Stimulated activated CD4-positive, alpha-beta T cell treated with anti-CD3 and anti-CD28 coated beads, Interleukin-4, amount 100 ng/mL, for 4 hours (primary cell): ENCODE measurements around the gene GGA3.
A peak's percentile ranks its signal among the peaks of the same experiment; 100 is the strongest.

ENCODE experiments used
- DNase-seq, 2 experiments: peaks; one replicate each; pipeline ENCODE4 v3.0.0-alpha.2; 2020

The GGA3 gene

DNA sequence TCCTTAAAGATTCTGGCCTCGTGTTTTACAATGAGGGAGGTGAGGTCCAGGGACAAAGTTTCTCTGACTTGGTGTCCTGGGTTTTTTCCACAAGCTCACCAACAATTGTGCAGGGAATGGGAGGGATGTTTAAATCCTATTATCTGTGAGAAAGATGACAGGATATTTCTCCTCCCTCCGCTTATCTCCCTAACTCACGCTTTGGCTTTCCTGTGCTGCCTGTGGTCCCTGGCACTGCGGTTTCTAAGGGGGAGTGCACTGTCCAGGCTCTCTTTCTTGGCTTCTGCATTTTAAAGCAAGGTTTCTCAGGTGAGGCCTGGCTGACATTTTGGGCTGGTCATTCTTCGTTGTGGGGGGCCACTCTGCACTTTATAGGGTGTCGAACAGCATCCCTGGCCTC is 16.4 kb downstream of the GGA3 start:
- DNase-seq = no peak

DNA sequence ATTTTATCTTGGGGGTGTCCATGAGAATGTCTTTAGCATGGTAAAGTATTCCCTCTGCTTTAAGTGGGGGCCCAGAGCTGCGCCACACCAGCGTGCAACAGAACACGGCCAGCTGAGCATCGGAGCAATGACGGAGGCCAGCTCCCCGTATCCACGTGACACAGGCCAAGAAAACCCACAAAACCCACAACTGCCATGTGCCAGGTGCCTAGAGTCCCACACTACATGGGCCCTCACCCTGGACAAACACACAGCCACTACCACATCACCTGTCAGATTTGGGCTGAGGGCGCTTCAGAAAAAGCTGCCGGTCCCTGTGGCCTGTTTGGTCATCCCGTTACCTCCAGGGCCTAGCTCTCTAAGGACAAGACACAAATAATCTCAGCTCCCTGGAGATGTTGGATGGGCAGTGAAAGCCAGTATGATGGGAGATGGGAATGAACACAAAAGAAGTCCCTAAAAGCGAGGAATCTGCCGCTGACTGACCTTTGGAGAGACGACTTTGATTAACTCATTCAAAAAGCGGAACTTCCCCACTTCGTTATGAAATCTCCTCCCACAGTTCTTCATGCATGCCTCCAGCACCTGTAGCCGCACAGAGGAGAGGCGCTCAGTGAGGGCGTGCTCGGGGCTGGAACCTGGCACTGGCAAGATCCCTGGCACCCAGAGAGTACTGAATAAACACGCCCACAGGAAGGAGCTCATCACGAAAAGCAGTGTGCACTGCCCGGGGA is 17.1 kb downstream of the GGA3 start:
- DNase-seq = peak in 1 of 2 experiments; percentile 10

DNA sequence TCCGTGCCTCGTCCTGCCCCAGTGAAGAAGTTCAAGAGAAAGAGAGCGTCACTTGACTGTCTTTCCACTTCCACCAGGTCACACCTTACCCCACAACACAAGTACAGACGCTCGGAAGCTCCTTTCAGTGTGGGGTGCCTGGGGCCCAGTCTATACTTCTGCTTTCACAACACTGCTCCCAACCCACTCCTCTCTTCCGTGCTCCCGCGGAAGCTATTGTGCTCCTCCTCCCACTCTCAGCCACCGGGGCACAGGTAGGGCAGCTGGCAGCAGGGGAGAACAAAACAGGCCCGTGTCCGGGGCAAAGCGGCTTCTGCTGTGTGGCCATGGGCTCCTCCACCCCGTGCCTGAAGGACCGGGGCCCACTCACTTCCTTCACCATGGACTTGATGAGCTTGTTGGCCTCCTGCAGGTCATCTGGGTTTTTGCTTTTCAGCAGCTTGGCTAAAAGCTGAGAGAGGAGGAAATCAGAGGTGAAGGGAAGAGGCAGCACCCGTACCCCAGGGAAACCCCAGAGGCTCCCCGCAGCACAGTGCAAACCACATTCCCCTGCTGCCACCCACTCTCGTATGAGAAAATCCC is 18.9 kb downstream of the GGA3 start:
- DNase-seq = peak in 1 of 2 experiments; percentile 32

- no peak for DNase-seq
Measured at GRCh38 chr17:75241996-75242460, 19.4 kb downstream of the GGA3 start.

- no peak for DNase-seq
Measured at GRCh38 chr17:75241502-75241901, 19.9 kb downstream of the GGA3 start.

- no peak for DNase-seq
Measured at GRCh38 chr17:75241143-75241430, 20.3 kb downstream of the GGA3 start.

DNA sequence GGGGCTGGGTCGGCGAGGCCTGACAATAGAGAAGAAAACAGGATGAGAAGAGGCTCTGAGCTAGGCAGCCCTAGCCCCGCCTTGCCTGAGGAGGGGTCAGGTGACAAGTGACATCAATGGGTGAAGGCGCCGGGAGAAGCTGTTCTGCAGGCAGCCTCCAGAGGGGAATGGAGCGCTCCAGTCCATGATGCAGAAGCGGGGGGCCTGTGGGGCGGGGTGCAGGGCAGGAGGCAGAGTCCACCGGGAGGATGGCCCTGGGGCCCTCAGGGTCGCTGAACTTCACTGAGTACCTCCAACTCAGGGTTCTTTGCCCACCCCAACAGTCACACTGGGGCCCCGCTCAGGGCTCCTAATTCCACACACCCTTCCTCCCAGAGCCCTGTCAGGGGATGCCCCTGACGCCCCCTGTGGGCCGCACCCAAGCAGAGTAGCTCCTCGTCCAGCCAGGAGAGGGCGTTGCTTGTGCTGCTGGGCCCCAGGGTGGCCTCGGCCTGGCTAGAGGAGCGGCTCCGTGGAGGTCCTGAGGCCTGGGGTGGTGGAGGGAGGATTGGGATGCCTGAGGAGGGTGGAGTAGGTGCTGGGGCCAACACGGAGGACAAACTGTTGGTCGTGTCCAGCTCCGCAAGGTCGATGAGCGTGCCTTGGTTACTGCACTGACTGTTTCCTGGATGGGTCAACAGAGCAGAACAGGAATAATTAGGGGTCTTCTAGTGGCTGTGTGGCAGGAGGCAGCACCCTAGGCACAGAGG is 20.8 kb downstream of the GGA3 start:
- DNase-seq = peak; percentile 49

DNA sequence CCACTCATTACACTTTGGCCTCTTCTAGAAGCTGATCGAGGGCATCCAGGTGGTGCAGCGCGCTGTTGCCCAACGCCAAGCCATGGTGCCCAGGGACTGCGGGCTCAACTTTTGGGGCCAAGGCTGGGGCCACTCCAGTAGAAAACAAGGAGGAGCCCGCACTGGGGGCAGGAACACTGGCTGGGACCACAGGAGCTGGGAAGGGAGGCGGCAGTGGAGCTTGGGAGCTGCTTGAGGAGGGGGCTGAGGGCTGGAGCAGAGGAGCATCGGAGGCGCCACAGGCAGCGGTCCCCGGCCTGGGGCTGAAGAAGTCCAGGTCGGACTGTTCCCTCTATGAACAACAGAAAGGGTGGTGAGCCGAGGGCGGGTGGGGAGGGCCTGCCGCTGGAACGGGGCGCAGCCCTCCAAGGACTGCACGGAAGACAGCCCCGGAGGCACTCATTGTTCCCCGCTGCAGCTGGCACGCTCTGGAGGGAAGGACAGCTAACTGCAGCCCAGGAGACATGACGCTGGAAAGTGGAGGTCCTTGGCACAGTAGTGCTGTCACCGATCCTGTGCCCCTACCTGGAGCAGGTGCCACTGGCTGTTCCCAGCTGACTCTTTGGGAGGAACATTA is 21.5 kb downstream of the GGA3 start:
- no peak for DNase-seq

DNA sequence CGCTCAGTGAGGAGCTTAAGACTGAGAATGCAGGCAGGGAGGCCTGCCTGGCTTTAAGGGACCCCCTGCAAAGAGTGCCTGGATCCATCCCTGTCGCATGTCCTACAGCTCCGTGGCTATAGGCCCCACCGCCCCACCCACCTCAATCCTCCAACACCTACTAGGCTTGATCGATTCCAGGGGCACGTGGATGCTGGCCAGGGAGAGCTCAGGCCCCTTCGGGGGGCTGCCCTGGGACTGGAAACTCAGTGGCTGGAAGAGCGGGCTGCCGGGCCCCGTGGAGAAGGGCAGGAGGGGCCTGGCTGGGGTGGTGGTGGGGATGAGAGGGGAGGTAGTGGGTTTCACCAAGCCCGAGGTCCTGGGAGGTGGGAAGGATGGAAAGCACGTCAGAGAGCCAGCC is 22.2 kb downstream of the GGA3 start:
- no peak for DNase-seq

GRCh38 chr17:75238684-75239191 is 22.7 kb downstream of the GGA3 start:
- peak; percentile 55 to 60 for DNase-seq

DNA sequence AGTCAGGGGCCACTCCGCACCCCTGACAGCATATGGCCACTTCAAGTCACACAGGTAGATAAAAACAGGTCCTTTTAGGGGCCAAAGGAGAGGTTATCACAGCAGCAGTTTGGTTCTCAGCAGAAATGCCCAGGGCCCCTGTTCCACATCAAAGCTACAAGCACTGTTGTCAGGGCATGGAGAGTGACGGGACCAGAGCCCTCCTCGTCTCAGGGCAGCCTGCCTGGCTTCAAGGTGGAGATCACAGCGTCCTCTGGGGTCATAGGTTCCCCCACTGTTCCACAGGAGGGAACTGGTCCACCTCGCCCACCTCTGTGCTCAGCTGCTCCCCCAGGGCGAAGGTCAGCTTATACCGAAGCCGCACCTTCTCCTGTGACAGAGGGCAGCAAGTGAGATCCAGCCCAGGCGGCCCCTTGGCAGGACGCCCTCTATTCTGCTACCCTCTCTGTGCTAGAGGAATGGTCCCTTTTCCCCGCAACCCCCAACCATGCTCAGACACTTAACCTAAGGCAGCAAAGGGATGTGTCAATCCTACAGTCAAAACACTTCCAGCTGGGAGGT is 23.3 kb downstream of the GGA3 start:
- DNase-seq = no peak

DNA sequence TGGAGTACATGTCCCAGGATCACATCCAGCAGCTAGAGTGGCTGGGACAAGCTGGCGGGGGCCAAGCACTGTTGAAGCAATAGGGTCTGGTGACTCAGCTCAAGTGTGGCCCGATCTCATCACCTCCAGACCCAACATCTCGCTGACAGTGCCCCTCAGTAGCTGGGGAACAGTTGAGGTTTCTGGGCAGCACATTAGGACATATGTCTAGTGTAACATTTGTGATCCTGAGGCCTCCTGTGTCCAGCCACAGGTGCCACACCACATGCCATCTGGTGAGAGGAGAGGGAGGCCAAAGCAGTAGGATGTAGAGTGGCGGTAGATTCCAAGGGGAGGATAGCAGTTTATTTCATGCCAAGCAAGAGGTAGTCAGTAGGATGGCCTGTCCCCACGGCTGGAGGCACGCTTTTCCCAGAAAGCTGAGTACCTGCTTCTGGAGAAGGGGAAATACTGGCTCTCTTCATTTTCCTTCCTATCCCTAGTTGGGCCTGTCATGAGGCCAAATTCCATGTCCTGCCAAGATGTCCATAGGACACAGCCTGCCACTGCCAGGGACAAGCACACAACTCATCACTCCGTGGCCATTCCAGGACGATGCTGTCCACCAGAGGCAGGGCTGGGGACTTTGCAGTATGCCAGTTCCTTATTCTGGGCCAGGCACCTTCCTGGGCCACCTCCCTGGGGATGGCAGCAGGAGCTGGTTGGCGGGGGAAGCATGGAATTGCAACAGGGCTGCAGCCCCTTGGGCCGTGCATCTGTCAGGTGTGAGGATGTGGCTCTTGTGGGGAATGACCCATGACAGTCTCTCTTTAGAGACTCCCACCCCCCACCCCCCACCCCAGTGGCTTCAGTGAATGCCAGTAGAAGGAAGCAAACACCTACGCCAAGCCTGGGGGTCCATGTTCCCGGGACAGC is 24.0 kb downstream of the GGA3 start:
- no peak for DNase-seq

- DNase-seq = no peak
Measured at GRCh38 chr17:75232786-75233185, 28.6 kb downstream of the GGA3 start.

GRCh38 chr17:75231741-75232464 is 29.5 kb downstream of the GGA3 start:
- DNase-seq = no peak

DNA sequence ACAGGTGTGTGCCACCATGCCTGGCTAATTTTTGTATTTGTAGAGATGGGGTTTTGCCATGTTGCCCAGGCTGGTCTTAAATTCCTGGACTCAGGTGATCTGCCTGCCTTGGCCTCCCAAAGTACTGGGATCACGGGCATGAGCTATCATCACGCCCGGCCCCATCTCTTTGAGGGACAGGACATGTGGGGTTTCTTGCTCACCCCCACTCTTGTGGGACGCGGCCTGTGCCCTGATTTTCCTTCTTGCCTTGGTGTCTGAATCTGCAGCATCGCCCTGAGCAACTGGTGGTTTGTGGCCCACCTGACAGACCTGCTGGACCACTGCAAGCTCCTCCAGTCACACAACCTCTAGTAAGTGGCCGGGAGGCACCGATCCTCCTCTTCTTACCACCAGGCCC is 30.3 kb downstream of the GGA3 start:
- DNase-seq = no peak

DNA sequence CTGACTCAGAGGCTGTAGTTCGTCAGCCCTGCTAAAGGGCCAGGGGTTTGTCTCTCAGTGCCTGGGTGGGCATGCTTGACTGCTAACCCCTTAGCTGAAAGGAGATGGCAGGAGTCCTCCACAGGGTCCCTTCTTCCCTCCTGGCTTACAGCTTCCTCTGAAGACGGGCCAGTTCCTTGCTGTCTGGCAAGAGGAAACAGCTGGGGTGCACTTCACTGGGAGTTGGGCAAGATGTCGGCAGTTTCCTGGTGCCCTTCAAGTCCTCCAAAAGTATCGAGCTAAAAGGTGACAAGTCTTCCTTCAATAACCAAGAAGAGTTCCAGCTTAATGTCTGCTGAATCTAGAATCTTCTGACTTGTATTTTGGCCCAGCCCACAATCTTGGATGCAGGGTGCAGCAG is 32.6 kb downstream of the GGA3 start:
- no peak for DNase-seq

- no peak for DNase-seq
Measured at GRCh38 chr17:75228305-75228704, 33.1 kb downstream of the GGA3 start.

DNA sequence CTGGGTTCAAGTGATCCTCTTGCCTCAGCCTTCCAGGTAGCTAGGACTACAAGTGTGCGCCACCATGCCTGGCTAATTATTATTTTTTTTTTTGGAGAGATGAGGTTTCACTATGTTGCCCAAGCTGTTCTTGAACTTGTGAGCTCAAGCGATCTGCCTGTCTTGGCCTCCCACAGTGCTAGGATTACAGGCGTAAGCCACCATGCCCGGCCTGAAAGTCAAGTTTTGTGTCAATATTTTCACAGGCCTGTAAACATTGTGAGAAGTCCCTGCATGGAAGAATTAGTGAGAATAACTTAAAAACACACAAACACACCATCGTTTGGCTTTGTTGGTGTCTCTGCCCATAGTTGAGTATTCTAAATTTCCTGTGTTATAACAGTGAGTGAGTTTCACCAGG is 33.7 kb downstream of the GGA3 start:
- no peak for DNase-seq

DNA sequence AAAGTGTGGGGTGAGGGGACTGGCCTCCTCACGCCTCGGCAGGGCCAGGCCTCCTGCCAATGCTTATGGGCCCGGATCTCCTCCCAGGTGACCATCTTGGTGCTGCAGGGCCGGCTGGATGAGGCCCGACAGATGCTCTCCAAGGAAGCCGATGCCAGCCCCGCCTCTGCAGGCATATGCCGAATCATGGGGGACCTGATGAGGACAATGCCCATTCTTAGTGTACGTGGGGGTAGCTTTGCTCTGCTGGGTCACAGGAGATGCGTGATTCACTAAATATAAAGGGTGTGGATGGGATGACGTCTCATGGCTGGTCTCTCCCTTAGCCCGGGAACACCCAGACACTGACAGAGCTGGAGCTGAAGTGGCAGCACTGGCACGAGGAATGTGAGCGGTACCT is 36.4 kb downstream of the GGA3 start:
- DNase-seq = no peak

DNA sequence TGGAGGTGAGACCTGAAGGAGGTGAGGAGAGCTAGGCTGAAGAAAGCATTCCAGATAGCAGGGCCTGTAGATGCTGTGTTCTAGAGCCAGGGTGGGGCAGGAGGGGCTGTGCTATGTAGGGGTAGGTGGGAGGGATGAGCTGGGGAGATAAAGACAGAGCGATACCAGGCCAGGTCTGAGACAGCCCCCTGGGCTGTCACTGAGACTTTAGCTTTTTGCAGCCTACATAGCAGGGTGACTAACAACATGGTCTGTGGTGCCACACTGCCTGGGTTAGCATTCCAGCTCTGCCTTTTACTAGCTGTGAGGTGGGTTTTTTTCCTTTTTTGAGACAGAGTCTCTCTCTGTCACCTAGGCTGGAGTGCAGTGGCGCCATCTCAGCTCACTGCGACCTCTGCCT is 41.6 kb downstream of the GGA3 start:
- no peak for DNase-seq

DNA sequence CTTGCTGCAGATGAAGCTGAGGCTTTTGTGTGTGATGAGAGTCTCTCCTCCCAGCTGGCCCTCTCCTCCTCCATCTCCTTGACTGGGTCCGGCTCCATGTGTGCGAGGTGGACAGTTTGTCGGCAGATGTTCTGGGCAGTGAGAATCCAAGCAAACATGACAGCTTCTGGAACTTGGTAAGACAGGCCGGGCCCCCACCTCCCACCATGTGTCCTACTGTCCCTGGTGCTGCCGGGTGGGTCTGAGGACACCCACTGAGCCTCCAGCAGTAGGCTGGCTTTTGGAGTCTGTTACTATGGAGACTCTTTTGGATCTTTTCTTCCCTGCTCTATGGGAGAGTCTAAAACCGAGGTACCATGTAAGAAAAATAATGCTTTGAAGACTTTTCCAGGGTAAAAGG is 43.3 kb downstream of the GGA3 start:
- DNase-seq = no peak

DNA sequence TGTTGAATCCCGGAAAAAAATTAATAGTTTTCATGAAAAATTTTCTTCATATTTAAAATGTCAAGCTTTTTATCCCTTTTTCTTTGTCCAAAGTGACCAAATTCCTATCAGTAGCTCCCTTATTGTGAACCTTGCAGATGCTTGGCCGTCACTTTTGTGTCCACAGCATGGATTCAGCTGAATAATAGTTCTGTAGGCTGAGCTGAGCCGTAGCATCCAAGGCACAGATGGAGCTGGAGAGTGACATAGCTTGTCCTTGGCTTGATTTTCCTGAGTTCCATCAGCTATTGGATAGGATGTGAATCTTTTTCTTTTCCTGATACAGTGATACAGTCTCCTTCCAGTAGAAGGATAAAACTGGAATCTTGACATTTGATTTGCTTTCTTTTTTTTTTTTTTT is 52.3 kb downstream of the GGA3 start:
- DNase-seq = no peak
